ENCODE measurements around the gene GFRA1. TPM values are rescaled to one million over a fixed set of nuclear protein-coding genes. Genes with fewer than 3 reads are reported as not detected.

Gene GFRA1
- total and polyA plus RNA-seq, 2 of the 4 experiments (the other 2 are of a cell fraction), result 9.1 to 9.3 TPM

- Histone ChIP-seq H2BK5ac (ENCODE audit: low read depth, low read length, poor library complexity, severe bottlenecking) (no peak overlapping the region), H3K18ac (ENCODE audit: low read depth, low read length) (no peak overlapping the region), H3K4ac (ENCODE audit: low read depth, low read length) (no peak overlapping the region), H3K79me1 (ENCODE audit: low read depth in 1 of 2, low read length in 2 of 2) (no peaks in the 10 kb centered on the region), H2BK20ac (ENCODE audit: low read depth, low read length) (no peak overlapping the region), H3K9me1 (ENCODE audit: insufficient read depth, low read length) (no peaks in the 10 kb centered on the region), H3K9ac (ENCODE audit: low read depth, low read length) (no peak overlapping the region), H3K36me3 (ENCODE audit: control insufficient read depth, insufficient read depth, low read length) (no peaks in the 10 kb centered on the region), H3K9me3 (ENCODE audit: control insufficient read depth, insufficient read depth, low read length) (peaks cover 12% of the 10 kb centered on the region), H2AK9ac (replicated peaks; ENCODE audit: low read depth, low read length, poor library complexity) (no peak overlapping the region), H3K27me3 (ENCODE audit: control insufficient read depth, insufficient read depth, low read length) (no peaks in the 10 kb centered on the region), H2BK15ac (ENCODE audit: low read depth, low read length) (no peak overlapping the region), H2BK120ac (ENCODE audit: low read depth, low read length) (no peak overlapping the region), H2AFZ (replicated peaks; ENCODE audit: low read length, poor library complexity) (no peak overlapping the region), H4K91ac (ENCODE audit: insufficient read depth, low read depth, low read length) (no peak overlapping the region), H3K4me1 (ENCODE audit: control insufficient read depth, insufficient read depth, low read length) (no peaks in the 10 kb centered on the region), H3K23ac (ENCODE audit: low read depth, low read length) (no peak overlapping the region), H4K8ac (ENCODE audit: low read depth in 2 of 2, low read length in 2 of 2) (no peak overlapping the region), H4K20me1 (ENCODE audit: insufficient read depth, low read length) (no peaks in the 10 kb centered on the region), H4K5ac (ENCODE audit: low read depth, low read length) (no peak overlapping the region), H3K27ac (ENCODE audit: insufficient read depth, low read length) (no peak overlapping the region), H2AK5ac (ENCODE audit: low read depth, low read length) (no peak overlapping the region), H3K4me3 (ENCODE audit: insufficient read depth, low read depth, low read length) (no peak overlapping the region), H3K56ac (ENCODE audit: extremely low read depth, insufficient read depth, low read length) (no peak overlapping the region), H3K4me2 (ENCODE audit: low read depth, low read length) (no peak overlapping the region), H3K14ac (replicated peaks; ENCODE audit: low read depth, low read length) (no peak overlapping the region)
- CTCF ChIA-PET, result no interaction called here
- intact Hi-C loops (cut with micrococcal nuclease), result no loop called here
- BruUV-seq (replicated peaks), result no TSS peak
- ATAC-seq (ENCODE audit: low read depth), result no peak
- in situ Hi-C loops (cut with MboI; ENCODE audit: low sequenced_read_pairs), result no loop called here
- DNase-seq, result no peak
- POLR2A ChIA-PET (ENCODE audit: unreplicated experiment), result no interaction called here
- dilution Hi-C loops (cut with HindIII; ENCODE audit: low sequenced_read_pairs, unreplicated experiment), result no loop called here
- WGBS, 2 experiments (ENCODE audit: extremely low coverage in 2 of 2, insufficient read length in 1 of 2), result no CpG with 5 or more reads among the region's 2 CpGs
- TF ChIP-seq CEBPB (IDR thresholded peaks at IDR 0.05; ENCODE audit: low read depth, low read length), result no peak
- no peak for TF ChIP-seq MAFK (IDR thresholded peaks at IDR 0.05; ENCODE audit: low read depth, low read length)
- no peak for TF ChIP-seq USF2 (IDR thresholded peaks at IDR 0.05; ENCODE audit: low read depth, low read length)
- no peak for TF ChIP-seq MXI1 (IDR thresholded peaks at IDR 0.05; ENCODE audit: borderline replicate concordance, low read depth, low read length)
- TF ChIP-seq RCOR1 (IDR thresholded peaks at IDR 0.05; ENCODE audit: insufficient replicate concordance, low read length), result no peak
- TF ChIP-seq RFX5 (IDR thresholded peaks at IDR 0.05; ENCODE audit: low read depth, low read length), result no peak
- no peak for TF ChIP-seq CTCF (conservative IDR thresholded peaks at IDR 0.05; ENCODE audit: low read depth, low read length)
- no peak for TF ChIP-seq FOS (IDR thresholded peaks at IDR 0.05; ENCODE audit: low read depth, low read length)
- TF ChIP-seq BHLHE40 (IDR thresholded peaks at IDR 0.05; ENCODE audit: low read depth, low read length), result no peak
Observed at GRCh38 chr10:116160271-116160670, 112.7 kb downstream of the GFRA1 start.
